CD14-positive monocyte (primary cell): Measurements from ENCODE around the gene MARCHF4. TPM values are rescaled to one million over a fixed set of nuclear protein-coding genes. Genes with fewer than 3 reads are reported as not detected.

ENCODE experiments used
- DNase-seq, 3 donors: peaks; one replicate each; pipeline ENCODE4 v3.0.0-alpha.2; 2011 to 2022
- H2AFZ ChIP-seq: 2 replicates; pipeline ENCODE4 v1.6.0; 2012; ENCODE audit warnings: mild to moderate bottlenecking, low read depth, low read length, inconsistent platforms; ENCODE audit not compliant: insufficient read depth, poor library complexity, severe bottlenecking
- H3K27ac ChIP-seq, 2 donors: 1 replicate in 1 of 2; 2 replicates in 1 of 2; pipeline ENCODE4 v1.5.1; 2012 to 2013; ENCODE audit warnings: low read length in 2 of 2, control low read depth in 1 of 2, inconsistent platforms in 1 of 2, low read depth in 1 of 2, mild to moderate bottlenecking in 1 of 2
- H3K27me3 ChIP-seq, 2 donors: one replicate each; pipeline versions ENCODE4 v1.6.0 to v1.6.1; 2011 to 2013; ENCODE audit warnings: low read length in 2 of 2; ENCODE audit not compliant: control insufficient read depth in 2 of 2, insufficient read depth in 2 of 2
- H3K36me3 ChIP-seq, 2 donors: replicated peaks in 1 of 2; 1 replicate in 1 of 2; 2 replicates in 1 of 2; pipeline versions ENCODE4 v1.5.1 to v1.6.1; 2012 to 2013; ENCODE audit warnings: low read length in 2 of 2, control low read depth in 1 of 2, inconsistent platforms in 1 of 2, mild to moderate bottlenecking in 1 of 2; ENCODE audit not compliant: insufficient read depth in 2 of 2, control insufficient read depth in 1 of 2
- H3K4me1 ChIP-seq, 2 donors: 1 replicate in 1 of 2; 2 replicates in 1 of 2; pipeline versions ENCODE4 v1.5.1 to v1.6.1; 2012 to 2013; ENCODE audit warnings: low read length in 2 of 2, control low read depth in 1 of 2, inconsistent platforms in 1 of 2, mild to moderate bottlenecking in 1 of 2, moderate library complexity in 1 of 2; ENCODE audit not compliant: insufficient read depth in 2 of 2, control insufficient read depth in 1 of 2
- H3K4me2 ChIP-seq: replicated peaks from 2 replicates; pipeline ENCODE3; 2012; ENCODE audit warnings: low read length, moderate library complexity, mild to moderate bottlenecking; ENCODE audit not compliant: poor library complexity, severe bottlenecking; ENCODE audit errors: extremely low read depth
- H3K4me3 ChIP-seq, 3 experiments: fragments of 200-600 bp in 1 of 3; sonication (generic) in 1 of 3; replicated peaks in 1 of 3; 1 replicate in 2 of 3; 2 replicates in 1 of 3; pipeline ENCODE4 v1.5.1; 2011 to 2013; ENCODE audit warnings: low read length in 3 of 3, mild to moderate bottlenecking in 3 of 3, control low read depth in 2 of 3, low read depth in 2 of 3, inconsistent platforms in 1 of 3, moderate library complexity in 1 of 3
- H3K79me2 ChIP-seq: 2 replicates; pipeline ENCODE4 v1.6.0; 2012; ENCODE audit warnings: mild to moderate bottlenecking, control low read depth, inconsistent platforms, low read length, moderate library complexity; ENCODE audit not compliant: insufficient read depth
- H3K9ac ChIP-seq: 2 replicates; pipeline ENCODE4 v1.6.0; 2017; ENCODE audit warnings: low read length, mild to moderate bottlenecking; ENCODE audit not compliant: insufficient read depth, poor library complexity, severe bottlenecking
- H3K9me3 ChIP-seq, 2 donors: replicated peaks in 1 of 2; 1 replicate in 1 of 2; 2 replicates in 1 of 2; pipeline versions ENCODE4 v1.5.1 to v1.6.1; 2012 to 2013; ENCODE audit warnings: low read length in 2 of 2, control low read depth in 1 of 2; ENCODE audit not compliant: control insufficient read depth in 1 of 2, insufficient read depth in 1 of 2
- H4K20me1 ChIP-seq: 2 replicates; pipeline ENCODE4 v1.6.0; 2012; ENCODE audit warnings: mild to moderate bottlenecking, low read length, control low read depth, moderate library complexity; ENCODE audit not compliant: insufficient read depth
- H3K27ac Mint-ChIP-seq, 7 donors: one replicate each; pipeline ENCODE4 v1.8.0; 2020; ENCODE audit warnings: mild to moderate bottlenecking in 7 of 7, mixed read lengths in 7 of 7, moderate library complexity in 6 of 7, inconsistent platforms in 2 of 7
- H3K27me3 Mint-ChIP-seq, 3 donors: one replicate each; pipeline ENCODE4 v1.8.0; 2021 to 2022; ENCODE audit warnings: low read depth in 3 of 3, mild to moderate bottlenecking in 3 of 3, mixed read lengths in 3 of 3, moderate library complexity in 3 of 3, inconsistent platforms in 1 of 3
- H3K36me3 Mint-ChIP-seq, 2 donors: one replicate each; pipeline ENCODE4 v1.8.0; 2020; ENCODE audit warnings: mixed read lengths in 2 of 2, inconsistent platforms in 1 of 2, mild to moderate bottlenecking in 1 of 2
- H3K4me1 Mint-ChIP-seq: one replicate; pipeline ENCODE4 v1.8.0; 2020; ENCODE audit warnings: mild to moderate bottlenecking, mixed read lengths
- H3K4me3 Mint-ChIP-seq, 2 donors: one replicate each; pipeline ENCODE4 v1.8.0; 2020; ENCODE audit warnings: mild to moderate bottlenecking in 2 of 2, mixed read lengths in 2 of 2, moderate library complexity in 1 of 2
- H3K9me3 Mint-ChIP-seq, 7 donors: one replicate each; pipeline ENCODE4 v1.8.0; 2020 to 2022; ENCODE audit warnings: mixed read lengths in 7 of 7, mild to moderate bottlenecking in 6 of 7, moderate library complexity in 6 of 7, inconsistent platforms in 2 of 7
- WGBS: methylation state at CpG from one replicate; pipeline ENCODE4 v1.1.5; 2013; ENCODE audit warnings: missing lambda C conversion rate; ENCODE audit not compliant: insufficient coverage; 5-methylcytosine and 5-hydroxymethylcytosine counted together
- intact Hi-C, 2 donors: fragments of 100-400 bp; cut with micrococcal nuclease; formaldehyde crosslinking; loops; one replicate each; pipeline versions ENCODE4 v1.15.0 to v1.15.1; 2023
- polyA plus RNA-seq, 3 donors: library from polyadenylated mRNA; depleted of rRNA in 1 of 3; unstranded in 2 of 3; stranded (reverse) in 1 of 3; fragments of 300-500 nt in 2 of 3; fragments of >200 nt in 1 of 3; fragmentation: Illumina TruSeq in 2 of 3; gene quantifications; 1 replicate in 2 of 3; 2 replicates in 1 of 3; pipeline ENCODE4 v1.2.3, GENCODE V29; 2012 to 2021
- TF ChIP-seq, protein P1 (sequence below): fragments of 200-600 bp; IDR thresholded peaks from one replicate; pipeline ENCODE4 v1.8.0; 2022; ENCODE audit warnings: antibody characterized with exemption, mild to moderate bottlenecking

The MARCHF4 gene
- polyA plus RNA-seq, 3 donors = not detected

DNA sequence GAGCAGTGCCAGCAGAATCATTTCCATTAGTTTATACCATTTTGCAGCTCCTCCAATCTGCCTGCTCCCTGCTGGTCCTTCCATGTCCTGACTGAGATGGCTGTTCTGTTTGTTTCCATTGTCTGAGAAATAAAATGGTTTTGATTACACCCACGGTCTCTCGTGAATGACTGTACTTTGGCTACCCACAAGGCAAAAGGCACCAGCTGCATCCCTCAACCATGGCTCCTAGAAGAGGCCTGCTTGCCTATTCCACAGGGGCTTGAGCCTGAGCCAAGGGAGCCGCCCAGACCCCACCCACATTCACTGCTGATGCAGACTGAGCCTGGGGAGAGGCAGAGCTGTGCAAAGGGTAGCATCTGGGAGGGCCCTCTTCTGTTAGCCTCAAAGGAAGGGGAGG is 31.2 kb downstream of the MARCHF4 start:
- Histone ChIP-seq H3K9me3 (no peaks in the 10 kb centered on the region), H4K20me1 (no peaks in the 10 kb centered on the region), H3K79me2 (no peaks in the 10 kb centered on the region), H3K9ac (no peak overlapping the region), H3K4me3 (no peak overlapping the region), H3K4me1 (no peaks in the 10 kb centered on the region), H3K27me3 (no peaks in the 10 kb centered on the region), H2AFZ (no peak overlapping the region), H3K36me3 (no peaks in the 10 kb centered on the region), H3K4me2 (no peak overlapping the region), H3K27ac (no peak overlapping the region)
- H3K27me3 Mint-ChIP-seq = peaks cover 0 to 5% (median 5%) of the 10 kb centered on the region in 3 donors
- no peak for DNase-seq
- H3K9me3 Mint-ChIP-seq = no peaks in the 10 kb centered on the region
- TF ChIP-seq, protein P1, sequence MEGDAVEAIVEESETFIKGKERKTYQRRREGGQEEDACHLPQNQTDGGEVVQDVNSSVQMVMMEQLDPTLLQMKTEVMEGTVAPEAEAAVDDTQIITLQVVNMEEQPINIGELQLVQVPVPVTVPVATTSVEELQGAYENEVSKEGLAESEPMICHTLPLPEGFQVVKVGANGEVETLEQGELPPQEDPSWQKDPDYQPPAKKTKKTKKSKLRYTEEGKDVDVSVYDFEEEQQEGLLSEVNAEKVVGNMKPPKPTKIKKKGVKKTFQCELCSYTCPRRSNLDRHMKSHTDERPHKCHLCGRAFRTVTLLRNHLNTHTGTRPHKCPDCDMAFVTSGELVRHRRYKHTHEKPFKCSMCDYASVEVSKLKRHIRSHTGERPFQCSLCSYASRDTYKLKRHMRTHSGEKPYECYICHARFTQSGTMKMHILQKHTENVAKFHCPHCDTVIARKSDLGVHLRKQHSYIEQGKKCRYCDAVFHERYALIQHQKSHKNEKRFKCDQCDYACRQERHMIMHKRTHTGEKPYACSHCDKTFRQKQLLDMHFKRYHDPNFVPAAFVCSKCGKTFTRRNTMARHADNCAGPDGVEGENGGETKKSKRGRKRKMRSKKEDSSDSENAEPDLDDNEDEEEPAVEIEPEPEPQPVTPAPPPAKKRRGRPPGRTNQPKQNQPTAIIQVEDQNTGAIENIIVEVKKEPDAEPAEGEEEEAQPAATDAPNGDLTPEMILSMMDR = no peak
- no peak overlapping the region for H3K27ac Mint-ChIP-seq
- no CpG with 5 or more reads among the region's 3 CpGs for WGBS
- H3K4me3 Mint-ChIP-seq = no peak overlapping the region
- H3K4me1 Mint-ChIP-seq = no peaks in the 10 kb centered on the region
- H3K36me3 Mint-ChIP-seq = no peaks in the 10 kb centered on the region
- intact Hi-C loops = no loop called here

DNA sequence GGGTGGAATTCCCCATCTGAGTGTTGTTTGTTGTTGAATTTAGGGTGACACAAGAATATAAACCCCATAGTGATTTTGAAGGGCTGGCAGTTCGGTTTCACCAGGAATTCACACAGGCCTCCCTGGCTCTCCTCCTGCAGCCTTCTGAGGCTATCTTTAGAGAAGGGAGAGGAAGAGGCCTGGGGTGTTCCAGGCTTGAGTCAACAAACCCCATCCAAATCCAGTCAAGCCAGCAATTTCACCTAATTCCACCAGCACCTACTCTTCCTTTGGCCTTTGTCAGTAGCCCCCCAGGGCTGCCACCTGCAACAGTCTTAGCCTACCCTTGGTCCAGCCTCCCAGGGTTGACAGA is 32.0 kb downstream of the MARCHF4 start:
- Histone ChIP-seq H3K9ac (no peak overlapping the region), H3K4me2 (no peak overlapping the region), H3K27ac (no peak overlapping the region), H3K9me3 (no peaks in the 10 kb centered on the region), H4K20me1 (no peaks in the 10 kb centered on the region), H3K4me1 (no peaks in the 10 kb centered on the region), H3K27me3 (no peaks in the 10 kb centered on the region), H2AFZ (no peak overlapping the region), H3K36me3 (no peaks in the 10 kb centered on the region), H3K4me3 (no peak overlapping the region), H3K79me2 (no peaks in the 10 kb centered on the region)
- H3K27ac Mint-ChIP-seq = no peak overlapping the region
- WGBS = 100% methylated on average over 1 of the region's 1 CpG
- TF ChIP-seq, protein P1 = no peak
- no peak overlapping the region for H3K4me3 Mint-ChIP-seq
- H3K9me3 Mint-ChIP-seq = no peaks in the 10 kb centered on the region
- intact Hi-C loops = no loop called here
- peaks cover 0 to 5% (median 4%) of the 10 kb centered on the region in 3 donors for H3K27me3 Mint-ChIP-seq
- DNase-seq = no peak
- no peaks in the 10 kb centered on the region for H3K4me1 Mint-ChIP-seq
- no peaks in the 10 kb centered on the region for H3K36me3 Mint-ChIP-seq
